GM10248 (cell line): Measurements from ENCODE around the gene STEAP2.

Experiments
- CTCF ChIA-PET: fragments of 300-600 bp; sonication (Branson Sonifier 250); formaldehyde crosslinking; extraction: SDS; loops from one replicate; lab custom pipeline; 2021; ENCODE audit warnings: antibody characterized with exemption; lab: Yijun Ruan, JAX
- POLR2A ChIA-PET: fragments of 350-650 bp; sonication (Branson Sonifier 250); formaldehyde crosslinking; extraction: SDS; loops from one replicate; lab custom pipeline; 2020; ENCODE audit warnings: antibody characterized with exemption; lab: Yijun Ruan, JAX
- DNase-seq: peaks from one replicate; pipeline ENCODE4 v3.0.0; 2012; ENCODE audit errors: extremely low spot score
- CTCF ChIP-seq: IDR thresholded peaks from 2 replicates; pipeline ENCODE4 v1.5.1; 2012; ENCODE audit warnings: mild to moderate bottlenecking, low read depth; ENCODE audit errors: extremely low read depth, missing control alignments, control extremely low read depth

Gene STEAP2

DNA sequence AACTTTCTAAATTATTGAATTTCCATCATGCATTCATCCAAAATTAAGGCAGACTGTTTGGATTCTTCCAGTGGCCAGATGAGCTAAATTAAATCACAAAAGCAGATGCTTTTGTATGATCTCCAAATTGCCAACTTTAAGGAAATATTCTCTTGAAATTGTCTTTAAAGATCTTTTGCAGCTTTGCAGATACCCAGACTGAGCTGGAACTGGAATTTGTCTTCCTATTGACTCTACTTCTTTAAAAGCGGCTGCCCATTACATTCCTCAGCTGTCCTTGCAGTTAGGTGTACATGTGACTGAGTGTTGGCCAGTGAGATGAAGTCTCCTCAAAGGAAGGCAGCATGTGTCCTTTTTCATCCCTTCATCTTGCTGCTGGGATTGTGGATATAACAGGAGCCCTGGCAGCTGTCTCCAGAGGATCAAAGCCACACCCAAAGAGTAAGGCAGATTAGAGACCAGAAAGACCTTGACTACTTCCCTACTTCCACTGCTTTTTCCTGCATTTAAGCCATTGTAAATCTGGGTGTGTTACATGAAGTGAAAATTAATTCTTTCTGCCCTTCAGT, 25.3 kb downstream of the STEAP2 start:
- POLR2A ChIA-PET, result no interaction called here
- no peak for TF ChIP-seq CTCF
- CTCF ChIA-PET, result interaction anchor here (0.7 kb wide), 1 partner anchor 10 kb away, joined by 3 read pairs; no protein-coding TSS in a partner anchor
- no peak for DNase-seq

GRCh38 chr7:90238022-90238421, 26.5 kb downstream of the STEAP2 start:
- CTCF ChIA-PET, result interaction anchor here (1.6 kb wide), 1 partner anchor 10 kb away, joined by 5 read pairs; no protein-coding TSS in a partner anchor
- DNase-seq, result no peak
- POLR2A ChIA-PET, result no interaction called here
- TF ChIP-seq CTCF, result no peak

- no peak for DNase-seq
- POLR2A ChIA-PET, result no interaction called here
- TF ChIP-seq CTCF, result no peak
- CTCF ChIA-PET, result interaction anchor here (1.6 kb wide), 1 partner anchor 10 kb away, joined by 5 read pairs; no protein-coding TSS in a partner anchor
These were observed 27.0 kb downstream of the STEAP2 start for GRCh38 chr7:90238583-90238982.

DNA sequence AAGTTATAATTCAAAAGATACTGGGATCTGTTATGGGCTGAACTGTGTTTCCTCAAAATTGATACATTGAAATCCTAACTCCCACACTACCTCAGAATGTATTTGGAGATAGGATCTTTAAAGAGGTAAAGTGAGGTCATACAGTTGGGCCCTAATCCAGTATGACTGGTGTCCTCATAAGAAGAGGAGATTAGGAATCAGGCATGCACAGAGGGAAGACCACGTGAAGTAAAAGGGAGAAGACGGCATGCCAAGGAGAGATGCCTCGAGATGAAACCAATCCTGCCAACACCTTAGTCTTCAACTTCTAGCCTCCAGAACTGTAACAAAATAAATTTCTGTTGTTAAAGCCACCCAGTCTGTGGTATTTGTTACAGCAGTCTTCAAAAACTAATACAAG, 27.5 kb downstream of the STEAP2 start:
- CTCF ChIA-PET, result no interaction called here
- POLR2A ChIA-PET, result no interaction called here
- TF ChIP-seq CTCF, result no peak
- DNase-seq, result no peak

DNA sequence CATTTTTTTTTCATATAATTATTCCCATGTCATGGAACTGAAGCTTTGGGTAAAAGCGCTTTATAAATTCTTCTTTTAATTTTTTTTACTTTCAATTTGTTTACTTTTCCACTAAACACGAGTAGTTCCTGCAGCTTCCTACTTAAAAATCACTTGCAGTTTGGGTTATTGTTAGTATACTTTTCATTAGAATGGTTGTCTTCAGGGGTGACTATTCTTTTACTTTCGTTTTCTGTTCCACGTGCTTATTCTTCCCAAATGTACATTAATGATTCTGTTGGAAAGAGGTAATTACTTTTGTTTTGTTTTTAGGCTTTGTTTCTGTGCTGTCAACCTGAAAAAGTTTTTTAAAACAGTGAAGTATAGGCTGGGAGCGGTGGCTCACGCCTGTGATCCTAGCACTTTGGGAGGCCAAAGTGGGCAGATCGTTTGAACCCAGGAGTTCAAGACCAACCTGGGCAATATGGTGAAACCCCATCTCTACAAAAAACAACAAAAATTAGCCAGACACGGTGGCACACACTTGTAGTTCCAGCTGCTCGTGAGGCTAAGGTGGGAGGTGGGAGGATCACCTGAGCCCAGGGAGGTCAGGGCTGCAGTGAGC, 28.2 kb downstream of the STEAP2 start:
- CTCF ChIA-PET, result interaction anchor here (1.0 kb wide), 1 partner anchor 85 kb away, joined by 3 read pairs; the partner anchor contains the start of gene STEAP1

More for the DNA sequence above, 28.2 kb downstream of the STEAP2 start:
- DNase-seq, result no peak
- no peak for TF ChIP-seq CTCF
- POLR2A ChIA-PET, result no interaction called here
